Measurements from ENCODE around the gene RALGAPB. TPM values are rescaled to one million over a fixed set of nuclear protein-coding genes. Genes with fewer than 3 reads are reported as not detected.

RALGAPB gene
- total RNA-seq, 6 experiments from 2014 or later, result 23.4 to 29.5 (median 26.7) TPM

GRCh38 chr20:38563802-38564431, 91.3 kb downstream of the RALGAPB start:
- no peaks in the 10 kb centered on the region for H3K9me3 Mint-ChIP-seq
- DNase-seq, result no peak
- no peak for TF ChIP-seq CTCF (IDR thresholded peaks at IDR 0.05)
- peaks cover 43% of the 10 kb centered on the region for H3K36me3 Mint-ChIP-seq (ENCODE audit: low read depth)
- no peak overlapping the region for H3K4me3 Mint-ChIP-seq
- peaks cover 17% of the 10 kb centered on the region for H3K4me1 Mint-ChIP-seq (ENCODE audit: low read depth)
- H3K27me3 Mint-ChIP-seq (ENCODE audit: insufficient read depth), result no peaks in the 10 kb centered on the region
- no peak overlapping the region for H3K27ac Mint-ChIP-seq

DNA sequence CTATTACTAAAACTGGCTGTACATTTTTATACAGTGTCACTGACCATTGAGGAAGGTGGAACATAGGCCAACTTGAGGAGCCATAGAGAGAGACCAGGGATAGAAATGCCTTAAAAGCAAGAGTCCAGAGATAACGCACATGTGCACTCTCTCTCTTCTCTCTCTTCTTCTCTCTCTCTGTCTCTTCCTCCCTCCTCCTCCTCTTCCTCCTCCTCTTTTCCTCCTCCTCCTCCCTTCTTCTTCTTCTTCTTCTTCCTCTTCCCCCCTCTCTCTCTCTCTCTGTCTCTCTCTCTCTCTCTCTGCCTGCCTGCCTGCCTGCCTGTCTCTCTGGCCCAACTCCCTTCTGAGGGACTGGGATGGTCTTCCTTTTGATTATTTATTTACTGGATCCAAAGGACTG, 92.0 kb downstream of the RALGAPB start:
- DNase-seq, result no peak
- TF ChIP-seq CTCF (IDR thresholded peaks at IDR 0.05), result no peak
- Mint-ChIP-seq H3K27ac (no peak overlapping the region), H3K9me3 (no peaks in the 10 kb centered on the region), H3K36me3 (ENCODE audit: low read depth) (peaks cover 41% of the 10 kb centered on the region), H3K27me3 (ENCODE audit: insufficient read depth) (no peaks in the 10 kb centered on the region), H3K4me3 (no peak overlapping the region), H3K4me1 (ENCODE audit: low read depth) (peaks cover 9% of the 10 kb centered on the region)

GRCh38 chr20:38566036-38566598, 93.5 kb downstream of the RALGAPB start:
- DNase-seq, result no peak
- Mint-ChIP-seq H3K4me3 (no peak overlapping the region), H3K27ac (no peak overlapping the region), H3K4me1 (ENCODE audit: low read depth) (no peaks in the 10 kb centered on the region), H3K36me3 (ENCODE audit: low read depth) (peaks cover 40% of the 10 kb centered on the region), H3K9me3 (no peaks in the 10 kb centered on the region), H3K27me3 (ENCODE audit: insufficient read depth) (no peaks in the 10 kb centered on the region)
- no peak for TF ChIP-seq CTCF (IDR thresholded peaks at IDR 0.05)

- Mint-ChIP-seq H3K36me3 (ENCODE audit: low read depth) (peaks cover 42% of the 10 kb centered on the region), H3K4me3 (no peak overlapping the region), H3K27me3 (ENCODE audit: insufficient read depth) (no peaks in the 10 kb centered on the region), H3K27ac (no peak overlapping the region), H3K4me1 (ENCODE audit: low read depth) (no peaks in the 10 kb centered on the region), H3K9me3 (no peaks in the 10 kb centered on the region)
- DNase-seq, result no peak
- no peak for TF ChIP-seq CTCF (IDR thresholded peaks at IDR 0.05)
Observed at GRCh38 chr20:38569747-38570525, 97.3 kb downstream of the RALGAPB start.

DNA sequence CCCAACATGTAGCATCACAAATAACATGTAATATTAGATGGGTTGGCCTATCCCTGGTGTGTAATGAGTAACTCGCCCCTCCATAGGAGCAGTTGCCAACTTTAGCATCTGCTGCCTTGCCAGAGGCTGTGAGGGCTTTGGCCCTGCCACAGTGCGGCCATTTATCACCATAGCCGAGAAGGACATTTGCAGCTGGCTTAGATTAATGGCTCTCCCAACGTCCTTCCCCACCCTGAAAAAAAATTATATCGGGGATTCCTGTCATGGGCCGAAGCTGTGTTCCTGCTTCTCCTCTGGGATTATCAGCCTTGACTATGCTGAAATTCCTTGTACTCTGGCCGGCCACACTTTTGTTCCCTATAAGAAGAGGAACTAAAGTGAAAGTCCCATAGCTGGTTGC, 100.8 kb downstream of the RALGAPB start:
- H3K36me3 Mint-ChIP-seq (ENCODE audit: low read depth), result peaks cover 32% of the 10 kb centered on the region
- TF ChIP-seq CTCF (IDR thresholded peaks at IDR 0.05), result no peak
- no peak overlapping the region for H3K4me3 Mint-ChIP-seq
- no peaks in the 10 kb centered on the region for H3K9me3 Mint-ChIP-seq
- no peak for DNase-seq
- no peaks in the 10 kb centered on the region for H3K4me1 Mint-ChIP-seq (ENCODE audit: low read depth)
- no peak overlapping the region for H3K27ac Mint-ChIP-seq
- no peaks in the 10 kb centered on the region; the same call in 1 of the 2 replicates for H3K27me3 Mint-ChIP-seq (ENCODE audit: insufficient read depth)

Data from HFFc6 (cell line).